Astrocyte (in vitro differentiated cells and primary cell): ENCODE data around the gene NUP214. TPM values are rescaled to one million over a fixed set of nuclear protein-coding genes. Genes with fewer than 3 reads are reported as not detected.

Source experiments
- DNase-seq: peaks from one replicate; pipeline ENCODE4 v3.0.0-alpha.2; 2010; ENCODE audit warnings: low read depth
- FAIRE-seq: peaks from 2 replicates; lab custom pipeline; 2011; peaks lifted over from hg19 to GRCh38; lab: Jason Lieb, UNC
- H2AFZ ChIP-seq: 2 replicates; pipeline ENCODE4 v1.6.0; 2012; ENCODE audit warnings: low read depth, low read length, inconsistent platforms
- H3K27ac ChIP-seq: 2 replicates; pipeline ENCODE4 v1.5.1; 2011; ENCODE audit warnings: low read depth, low read length, inconsistent platforms
- H3K27me3 ChIP-seq: 2 replicates; pipeline ENCODE4 v1.6.0; 2011; ENCODE audit warnings: low read length, inconsistent platforms; ENCODE audit not compliant: insufficient read depth
- H3K36me3 ChIP-seq: 2 replicates; pipeline ENCODE4 v1.5.1; 2011; ENCODE audit warnings: low read length, inconsistent platforms; ENCODE audit not compliant: insufficient read depth
- H3K4me1 ChIP-seq: 2 replicates; pipeline ENCODE4 v1.5.1; 2011; ENCODE audit warnings: low read length, inconsistent platforms; ENCODE audit not compliant: insufficient read depth
- H3K4me2 ChIP-seq: 2 replicates; pipeline ENCODE4 v1.6.0; 2012; ENCODE audit warnings: low read length, inconsistent platforms
- H3K4me3 ChIP-seq: 2 replicates; pipeline ENCODE4 v1.5.1; 2011; ENCODE audit warnings: low read depth, mild to moderate bottlenecking, low read length, inconsistent platforms; ENCODE audit not compliant: insufficient read depth
- H3K79me2 ChIP-seq: 2 replicates; pipeline ENCODE4 v1.6.0; 2012; ENCODE audit warnings: mild to moderate bottlenecking, low read length, inconsistent platforms; ENCODE audit not compliant: insufficient read depth
- H3K9ac ChIP-seq: 2 replicates; pipeline ENCODE4 v1.6.0; 2012; ENCODE audit warnings: mild to moderate bottlenecking, low read length, inconsistent platforms
- H3K9me3 ChIP-seq: 2 replicates; pipeline ENCODE4 v1.5.1; 2012; ENCODE audit warnings: low read depth, mild to moderate bottlenecking, low read length, inconsistent platforms; ENCODE audit not compliant: insufficient read depth
- H4K20me1 ChIP-seq: 2 replicates; pipeline ENCODE4 v1.6.0; 2012; ENCODE audit warnings: low read length, inconsistent platforms; ENCODE audit not compliant: insufficient read depth
- H3K27ac Mint-ChIP-seq: one replicate; pipeline ENCODE4 v1.8.0; 2021; ENCODE audit warnings: mild to moderate bottlenecking, mixed read lengths; ENCODE audit not compliant: unreplicated experiment
- H3K27me3 Mint-ChIP-seq: one replicate; pipeline ENCODE4 v1.8.0; 2021; ENCODE audit warnings: low read depth, mixed read lengths; ENCODE audit not compliant: unreplicated experiment
- H3K36me3 Mint-ChIP-seq: one replicate; pipeline ENCODE4 v1.8.0; 2021; ENCODE audit warnings: low read depth, mixed read lengths; ENCODE audit not compliant: unreplicated experiment
- H3K4me1 Mint-ChIP-seq: one replicate; pipeline ENCODE4 v1.8.0; 2021; ENCODE audit warnings: low read depth, mixed read lengths; ENCODE audit not compliant: unreplicated experiment
- H3K4me3 Mint-ChIP-seq: one replicate; pipeline ENCODE4 v1.8.0; 2021; ENCODE audit warnings: mild to moderate bottlenecking, moderate library complexity, mixed read lengths; ENCODE audit not compliant: unreplicated experiment
- H3K9me3 Mint-ChIP-seq: one replicate; pipeline ENCODE4 v1.8.0; 2021; ENCODE audit warnings: mild to moderate bottlenecking, mixed read lengths; ENCODE audit not compliant: unreplicated experiment
- CTCF ChIP-seq: IDR thresholded peaks from 2 replicates; pipeline ENCODE4 v1.5.1; 2011; ENCODE audit warnings: low read depth, mild to moderate bottlenecking, inconsistent platforms, low read length, moderate library complexity; ENCODE audit not compliant: insufficient read depth
- EZH2 ChIP-seq: IDR thresholded peaks from 2 replicates; pipeline ENCODE4 v1.6.1; 2012; ENCODE audit warnings: mild to moderate bottlenecking, low read length, inconsistent platforms; ENCODE audit not compliant: insufficient read depth
- total RNA-seq: library from RNA; stranded (reverse); gene quantifications from 2 replicates; pipeline ENCODE4 v1.2.1, GENCODE V29; 2021

The NUP214 gene
- total RNA-seq, 1 donor from 2014 or later = 30.5 TPM

- no peak overlapping the region for H3K27ac Mint-ChIP-seq
- no peak for FAIRE-seq
- no peak overlapping the region for H3K9ac ChIP-seq
These were observed 32.6 kb upstream of the NUP214 start for GRCh38 chr9:131092548-131093440.

GRCh38 chr9:131094015-131094414, 31.4 kb upstream of the NUP214 start:
- Histone ChIP-seq H4K20me1 (no peaks in the 10 kb centered on the region), H3K4me2 (no peak overlapping the region), H3K27ac (no peak overlapping the region), H2AFZ (no peak overlapping the region), H3K4me3 (no peak overlapping the region), H3K27me3 (peaks cover 23% of the 10 kb centered on the region), H3K9ac (no peak overlapping the region), H3K79me2 (no peaks in the 10 kb centered on the region), H3K36me3 (no peaks in the 10 kb centered on the region), H3K4me1 (peaks cover 8% of the 10 kb centered on the region), H3K9me3 (no peaks in the 10 kb centered on the region)
- Mint-ChIP-seq H3K27ac (no peak overlapping the region), H3K4me3 (no peak overlapping the region), H3K36me3 (no peaks in the 10 kb centered on the region), H3K27me3 (peaks cover 36% of the 10 kb centered on the region), H3K4me1 (peaks cover 8% of the 10 kb centered on the region), H3K9me3 (no peaks in the 10 kb centered on the region)
- DNase-seq (no peak), FAIRE-seq (no peak)
- TF ChIP-seq EZH2 = no peak
- TF ChIP-seq CTCF = no peak

More at GRCh38 chr9:131092548-131093440, 32.6 kb upstream of the NUP214 start:
- Histone ChIP-seq H4K20me1 (no peaks in the 10 kb centered on the region), H3K36me3 (no peaks in the 10 kb centered on the region), H3K9me3 (no peaks in the 10 kb centered on the region), H3K79me2 (no peaks in the 10 kb centered on the region), H3K27ac (no peak overlapping the region), H3K4me2 (no peak overlapping the region), H2AFZ (no peak overlapping the region), H3K4me1 (peaks cover 8% of the 10 kb centered on the region), H3K27me3 (peaks cover 23% of the 10 kb centered on the region), H3K4me3 (no peak overlapping the region)
- Mint-ChIP-seq H3K4me3 (no peak overlapping the region), H3K9me3 (no peaks in the 10 kb centered on the region), H3K36me3 (no peaks in the 10 kb centered on the region), H3K4me1 (peaks cover 5% of the 10 kb centered on the region), H3K27me3 (peaks cover 40% of the 10 kb centered on the region)
- no peak for DNase-seq
- TF ChIP-seq EZH2 = no peak
- TF ChIP-seq CTCF = no peak

GRCh38 chr9:131094622-131095021, 30.8 kb upstream of the NUP214 start:
- Histone ChIP-seq H3K9me3 (no peaks in the 10 kb centered on the region), H3K79me2 (no peaks in the 10 kb centered on the region), H2AFZ (no peak overlapping the region), H3K36me3 (no peaks in the 10 kb centered on the region), H3K4me2 (no peak overlapping the region), H3K27me3 (peaks cover 23% of the 10 kb centered on the region), H3K4me3 (no peak overlapping the region), H3K27ac (no peak overlapping the region), H3K9ac (no peak overlapping the region), H3K4me1 (peaks cover 8% of the 10 kb centered on the region), H4K20me1 (no peaks in the 10 kb centered on the region)
- Mint-ChIP-seq H3K27ac (no peak overlapping the region), H3K4me3 (no peak overlapping the region), H3K27me3 (peaks cover 37% of the 10 kb centered on the region), H3K36me3 (no peaks in the 10 kb centered on the region), H3K4me1 (peaks cover 10% of the 10 kb centered on the region), H3K9me3 (no peaks in the 10 kb centered on the region)
- FAIRE-seq (no peak), DNase-seq (no peak)
- no peak for TF ChIP-seq EZH2
- TF ChIP-seq CTCF = no peak
